Measurements from ENCODE around the gene SPATA13.

The SPATA13 gene

GRCh38 chr13:24115671-24116070 is 44.8 kb upstream of the SPATA13 start (continued):
- TF ChIP-seq PRDM2 (tag by site-specific recombination; IDR thresholded peaks at IDR 0.05; ENCODE audit: borderline replicate concordance) = no peak
- TF ChIP-seq ZFP3 (tag by site-specific recombination; IDR thresholded peaks at IDR 0.05; ENCODE audit: low read depth) = no peak
- no peak for TF ChIP-seq ZNF341 (tag by site-specific recombination; IDR thresholded peaks at IDR 0.05; ENCODE audit: low read depth)
- no peak for TF ChIP-seq ZNF645 (tag by site-specific recombination; IDR thresholded peaks at IDR 0.05)
- no peak for TF ChIP-seq ZNF777 (tag by site-specific recombination; IDR thresholded peaks at IDR 0.05; ENCODE audit: borderline replicate concordance)
- no peak for TF ChIP-seq PRDM1 (tag by site-specific recombination; IDR thresholded peaks at IDR 0.05)
- no peak for TF ChIP-seq GLI4 (tag by site-specific recombination; IDR thresholded peaks at IDR 0.05)
- no peak for TF ChIP-seq MZF1 (tag by site-specific recombination; IDR thresholded peaks at IDR 0.05; ENCODE audit: borderline replicate concordance)
- TF ChIP-seq ZNF529 (tag by site-specific recombination; IDR thresholded peaks at IDR 0.05; ENCODE audit: insufficient replicate concordance) = no peak
- no peak for TF ChIP-seq HOXA7 (CRISPR knock-in tag; IDR thresholded peaks at IDR 0.05; ENCODE audit: borderline replicate concordance)
- TF ChIP-seq ZNF2 (tag by site-specific recombination; IDR thresholded peaks at IDR 0.05) = no peak
- TF ChIP-seq ZBTB48 (tag by site-specific recombination; IDR thresholded peaks at IDR 0.05) = no peak

- ChIA-PET CTCF (interaction anchor here (0.5 kb wide), 1 partner anchor 155 kb away, joined by 5 read pairs; no protein-coding TSS in a partner anchor), POLR2A (no interaction called here)
- TF ChIP-seq ZNF114 (tag by site-specific recombination; IDR thresholded peaks at IDR 0.05) = no peak
- TF ChIP-seq ZBTB21 (tag by site-specific recombination; IDR thresholded peaks at IDR 0.05) = no peak
- H3K9me3 ChIP-seq (ENCODE audit: control insufficient read depth, insufficient read depth, low read depth, low read length) = no peaks in the 10 kb centered on the region
- H3K36me3 ChIP-seq (ENCODE audit: control insufficient read depth in 2 of 2, insufficient read depth in 1 of 2, low read length in 2 of 2) = no peaks in the 10 kb centered on the region
- no peak overlapping the region for H3K27ac ChIP-seq (ENCODE audit: extremely low read depth, low read depth, low read length)
- H3K4me3 ChIP-seq (ENCODE audit: low read depth, low read length) = no peak overlapping the region
- no peaks in the 10 kb centered on the region for H3K4me1 ChIP-seq (ENCODE audit: control insufficient read depth, insufficient read depth, low read length)
Observed at GRCh38 chr13:24116131-24116530, 44.4 kb upstream of the SPATA13 start.

- POLR2A ChIA-PET = no interaction called here
- H3K27ac ChIP-seq (ENCODE audit: extremely low read depth, low read depth, low read length) = no peak overlapping the region
- no peaks in the 10 kb centered on the region for H3K4me1 ChIP-seq (ENCODE audit: control insufficient read depth, insufficient read depth, low read length)
- H3K4me3 ChIP-seq (ENCODE audit: low read depth, low read length) = no peak overlapping the region
- no peak for TF ChIP-seq PRDM1 (tag by site-specific recombination; IDR thresholded peaks at IDR 0.05)
- TF ChIP-seq ZNF639 (tag by site-specific recombination; IDR thresholded peaks at IDR 0.05) = no peak
- no peak for TF ChIP-seq ZNF521 (tag by site-specific recombination; IDR thresholded peaks at IDR 0.05)
- no peak for TF ChIP-seq YY1 (tag by site-specific recombination; IDR thresholded peaks at IDR 0.05)
- no peak for TF ChIP-seq ZNF354C (tag by site-specific recombination; IDR thresholded peaks at IDR 0.05; ENCODE audit: borderline replicate concordance, low read depth)
- TF ChIP-seq ZNF133 (tag by site-specific recombination; IDR thresholded peaks at IDR 0.05) = no peak
- no peak for TF ChIP-seq ZNF473 (tag by site-specific recombination; IDR thresholded peaks at IDR 0.05)
- no peaks in the 10 kb centered on the region for H3K9me3 ChIP-seq (ENCODE audit: control insufficient read depth, insufficient read depth, low read depth, low read length)
- CTCF ChIA-PET = no interaction called here
- H3K36me3 ChIP-seq (ENCODE audit: control insufficient read depth in 2 of 2, insufficient read depth in 1 of 2, low read length in 2 of 2) = no peaks in the 10 kb centered on the region
Observed at GRCh38 chr13:24118576-24118975, 41.9 kb upstream of the SPATA13 start.

All from HEK293 (cell line).